Hematopoietic multipotent progenitor cell (in vitro differentiated cells): ENCODE results near the gene PLA2G2C. TPM values are rescaled to one million over a fixed set of nuclear protein-coding genes. Genes with fewer than 3 reads are reported as not detected.

Source experiments
- total RNA-seq: library from RNA; depleted of rRNA; stranded (reverse); fragments of >200 nt; gene quantifications from one replicate; pipeline ENCODE4 v1.2.3, GENCODE V29; 2012

Gene PLA2G2C
- total RNA-seq, 1 donor, result not detected

Other genes with a start within 250 kb of the PLA2G2C start
- not detected for gene PLA2G2A, start 206.9 kb downstream of the PLA2G2C start, total RNA-seq
- gene PLA2G5, start 116.3 kb downstream of the PLA2G2C start, total RNA-seq, result not detected
- under 0.01 TPM for gene PLA2G2D, start 67.0 kb downstream of the PLA2G2C start, total RNA-seq
- gene PLA2G2F, start 47.2 kb downstream of the PLA2G2C start, total RNA-seq, result under 0.01 TPM
- gene UBXN10, start 422 bp downstream of the PLA2G2C start, total RNA-seq, result 0.81 TPM
- under 0.01 TPM for gene VWA5B1, start 104.4 kb upstream of the PLA2G2C start, total RNA-seq